NB4 (cell line): Measurements from ENCODE around the gene TMOD4.

Source experiments
- POLR2A ChIP-seq: IDR thresholded peaks from 2 replicates; pipeline ENCODE4 v1.6.1; 2011; ENCODE audit warnings: mild to moderate bottlenecking; ENCODE audit not compliant: insufficient read length; ENCODE audit errors: extremely low read depth
- TF ChIP-seq, protein P1 (sequence below): IDR thresholded peaks from one replicate; pipeline ENCODE4 v1.5.1; 2012; ENCODE audit warnings: low read depth, low read length

DNA sequence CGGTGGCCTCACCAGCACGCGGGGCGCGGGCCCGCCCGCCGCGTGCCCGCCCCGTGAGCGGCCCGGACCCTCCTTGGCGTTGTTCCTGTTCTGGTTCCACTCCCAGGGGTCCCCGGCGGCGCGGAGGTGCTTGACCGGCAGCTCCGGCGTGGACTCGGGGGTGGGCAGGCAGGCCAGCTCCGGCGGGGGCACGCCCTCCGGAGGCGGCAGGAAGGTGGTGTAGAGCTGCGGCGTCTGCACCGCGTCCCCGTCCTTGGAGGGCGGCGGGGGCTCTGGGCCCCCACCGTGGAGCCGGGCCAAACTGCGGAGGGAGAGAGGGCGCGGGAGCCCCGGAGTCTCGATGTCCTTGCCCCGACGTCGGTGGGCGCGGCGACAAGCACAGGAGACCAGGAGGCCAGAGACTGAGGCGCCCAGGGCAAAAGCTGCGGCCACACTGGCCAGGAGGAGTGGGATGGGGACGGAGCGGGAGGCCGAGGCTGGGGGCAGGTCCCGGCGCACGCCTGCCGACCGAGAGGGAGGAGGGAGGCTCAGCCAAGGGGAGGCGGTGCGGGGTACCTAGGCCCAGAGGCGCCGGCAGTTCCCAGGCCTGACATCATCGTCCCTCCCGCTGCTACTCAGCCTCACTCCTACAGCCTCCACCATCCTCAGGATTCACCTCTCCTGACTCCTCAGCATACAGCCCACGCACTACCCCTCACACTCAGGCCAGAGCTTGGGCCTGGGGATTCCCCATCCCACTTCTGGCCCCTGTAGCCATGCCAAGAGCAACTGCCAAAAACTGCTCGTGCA, 42.6 kb downstream of the TMOD4 start:
- TF ChIP-seq, protein P1, sequence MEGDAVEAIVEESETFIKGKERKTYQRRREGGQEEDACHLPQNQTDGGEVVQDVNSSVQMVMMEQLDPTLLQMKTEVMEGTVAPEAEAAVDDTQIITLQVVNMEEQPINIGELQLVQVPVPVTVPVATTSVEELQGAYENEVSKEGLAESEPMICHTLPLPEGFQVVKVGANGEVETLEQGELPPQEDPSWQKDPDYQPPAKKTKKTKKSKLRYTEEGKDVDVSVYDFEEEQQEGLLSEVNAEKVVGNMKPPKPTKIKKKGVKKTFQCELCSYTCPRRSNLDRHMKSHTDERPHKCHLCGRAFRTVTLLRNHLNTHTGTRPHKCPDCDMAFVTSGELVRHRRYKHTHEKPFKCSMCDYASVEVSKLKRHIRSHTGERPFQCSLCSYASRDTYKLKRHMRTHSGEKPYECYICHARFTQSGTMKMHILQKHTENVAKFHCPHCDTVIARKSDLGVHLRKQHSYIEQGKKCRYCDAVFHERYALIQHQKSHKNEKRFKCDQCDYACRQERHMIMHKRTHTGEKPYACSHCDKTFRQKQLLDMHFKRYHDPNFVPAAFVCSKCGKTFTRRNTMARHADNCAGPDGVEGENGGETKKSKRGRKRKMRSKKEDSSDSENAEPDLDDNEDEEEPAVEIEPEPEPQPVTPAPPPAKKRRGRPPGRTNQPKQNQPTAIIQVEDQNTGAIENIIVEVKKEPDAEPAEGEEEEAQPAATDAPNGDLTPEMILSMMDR = no peak
- TF ChIP-seq POLR2A = no peak
